Neural progenitor cell (in vitro differentiated cells): ENCODE measurements around the gene PPP6R1. TPM values are rescaled to one million over a fixed set of nuclear protein-coding genes. Genes with fewer than 3 reads are reported as not detected.

Experiments
- DNase-seq: peaks from one replicate; pipeline ENCODE4 v3.0.0-alpha.2; 2016; ENCODE audit warnings: low spot score
- H2AFZ ChIP-seq: fragments of 200-600 bp; sonication (generic); replicated peaks from 2 replicates; pipeline ENCODE4 v1.6.1; 2016; ENCODE audit warnings: antibody characterized with exemption
- H3F3A ChIP-seq: fragments of 200-600 bp; sonication (generic); 2 replicates; pipeline ENCODE4 v1.6.1; 2016; ENCODE audit warnings: antibody characterized with exemption, low read depth
- H3K27ac ChIP-seq: fragments of 200-600 bp; sonication (generic); 2 replicates; pipeline ENCODE4 v1.5.1; 2016; ENCODE audit warnings: mild to moderate bottlenecking
- H3K27me3 ChIP-seq: fragments of 200-600 bp; sonication (generic); 2 replicates; pipeline ENCODE4 v1.6.1; 2016; ENCODE audit warnings: mild to moderate bottlenecking, moderate library complexity
- H3K36me3 ChIP-seq: fragments of 200-600 bp; sonication (generic); 2 replicates; pipeline ENCODE4 v1.5.1; 2016
- H3K4me1 ChIP-seq: fragments of 200-600 bp; sonication (generic); 2 replicates; pipeline ENCODE4 v1.6.1; 2016; ENCODE audit warnings: mixed run types
- H3K4me2 ChIP-seq: fragments of 200-600 bp; sonication (generic); 2 replicates; pipeline ENCODE4 v1.6.1; 2016
- H3K4me3 ChIP-seq: fragments of 200-600 bp; sonication (generic); 2 replicates; pipeline ENCODE4 v1.5.1; 2016
- H3K79me2 ChIP-seq: fragments of 200-600 bp; sonication (generic); 2 replicates; pipeline ENCODE4 v1.6.1; 2016; ENCODE audit warnings: low read depth
- H3K9ac ChIP-seq: fragments of 200-600 bp; sonication (generic); 2 replicates; pipeline ENCODE4 v1.6.1; 2016
- H3K9me3 ChIP-seq: fragments of 200-600 bp; sonication (generic); 2 replicates; pipeline ENCODE4 v1.5.1; 2016; ENCODE audit warnings: low read depth
- H4K20me1 ChIP-seq: fragments of 200-600 bp; sonication (generic); 2 replicates; pipeline ENCODE4 v1.6.1; 2016; ENCODE audit warnings: low read depth
- H3K27ac Mint-ChIP-seq: 3 replicates; pipeline ENCODE4 v1.8.0; 2021; ENCODE audit warnings: mixed read lengths
- H3K27me3 Mint-ChIP-seq: 2 replicates; pipeline ENCODE4 v1.8.0; 2022; ENCODE audit warnings: low read depth, mild to moderate bottlenecking, inconsistent platforms, moderate library complexity, mixed read lengths; ENCODE audit not compliant: insufficient read depth
- H3K36me3 Mint-ChIP-seq: 3 replicates; pipeline ENCODE4 v1.8.0; 2021; ENCODE audit warnings: mixed read lengths
- H3K4me1 Mint-ChIP-seq: 3 replicates; pipeline ENCODE4 v1.8.0; 2021; ENCODE audit warnings: mixed read lengths
- H3K4me3 Mint-ChIP-seq: 3 replicates; pipeline ENCODE4 v1.8.0; 2021; ENCODE audit warnings: mild to moderate bottlenecking, moderate library complexity, mixed read lengths
- H3K9me3 Mint-ChIP-seq: 3 replicates; pipeline ENCODE4 v1.8.0; 2020; ENCODE audit warnings: mixed read lengths
- EZH2 ChIP-seq: fragments of 200-600 bp; sonication (generic); IDR thresholded peaks from 2 replicates; pipeline ENCODE4 v1.6.1; 2017; ENCODE audit warnings: antibody characterized with exemption, mild to moderate bottlenecking, moderate library complexity
- EZH2phosphoT487 ChIP-seq: fragments of 200-600 bp; sonication (generic); IDR thresholded peaks from 2 replicates; pipeline ENCODE4 v1.6.1; 2017; ENCODE audit warnings: antibody characterized with exemption
- total RNA-seq: library from RNA; depleted of rRNA; stranded (reverse); fragments of >200 nt; gene quantifications from 2 replicates; pipeline ENCODE4 v1.2.3, GENCODE V29; 2015; ENCODE audit warnings: low replicate concordance
- TF ChIP-seq, protein P1 (sequence below): fragments of 200-600 bp; sonication (generic); IDR thresholded peaks from 2 replicates; pipeline ENCODE4 v1.5.1; 2017; ENCODE audit warnings: antibody characterized with exemption, mild to moderate bottlenecking

PPP6R1 gene
- total RNA-seq, 1 donor from 2014 or later: 13.1 TPM

DNA sequence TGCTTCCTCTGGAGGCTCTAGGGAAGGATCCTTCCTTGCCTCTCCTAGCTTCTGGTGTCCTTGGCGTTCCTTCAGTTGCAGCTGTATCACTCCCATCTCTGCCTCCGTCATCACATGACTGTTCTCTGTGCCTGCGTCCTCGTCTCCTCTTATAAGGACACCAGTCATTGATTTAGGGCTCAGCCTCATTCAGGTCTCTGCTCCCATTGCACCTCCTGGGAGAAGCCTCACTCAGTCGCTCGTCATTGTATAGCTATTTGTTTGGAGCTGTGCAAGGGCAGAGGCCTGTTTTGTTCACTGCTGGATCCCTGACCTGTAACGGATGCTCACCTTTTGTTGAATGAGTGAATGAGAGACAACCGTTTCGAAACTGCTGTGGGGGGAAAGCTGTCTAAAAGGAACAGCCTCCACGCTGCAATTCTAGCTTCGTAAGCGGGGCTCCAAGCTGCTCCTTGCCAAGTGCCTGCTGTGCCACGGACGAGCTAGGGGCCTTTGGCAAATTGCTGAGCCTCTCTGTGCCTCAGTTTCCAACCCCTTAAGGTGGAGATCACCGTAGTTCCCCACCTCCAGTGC, 42.2 kb upstream of the PPP6R1 start:
- H3K27me3 Mint-ChIP-seq: no peaks in the 10 kb centered on the region
- H3K4me3 ChIP-seq: peak overlapping the region; percentile 19
- H3K9me3 ChIP-seq: no peaks in the 10 kb centered on the region
- peaks cover 17% of the 10 kb centered on the region for H3K4me1 ChIP-seq
- H3K4me1 Mint-ChIP-seq: peaks cover 18% of the 10 kb centered on the region
- H4K20me1 ChIP-seq: peaks cover 12% of the 10 kb centered on the region
- DNase-seq: peak; percentile 72
- H3K4me2 ChIP-seq: peak overlapping the region; percentile 65
- H3K36me3 ChIP-seq: no peaks in the 10 kb centered on the region
- peaks cover 30% of the 10 kb centered on the region for H3K36me3 Mint-ChIP-seq
- no peak overlapping the region for H3K27ac Mint-ChIP-seq
- no peaks in the 10 kb centered on the region for H3K79me2 ChIP-seq
- no peak overlapping the region for H3K9ac ChIP-seq
- H2AFZ ChIP-seq: no peak overlapping the region
- H3K27ac ChIP-seq: peak overlapping the region; percentile 79
- H3K9me3 Mint-ChIP-seq: no peaks in the 10 kb centered on the region
- H3K27me3 ChIP-seq: no peaks in the 10 kb centered on the region
- no peak overlapping the region for H3K4me3 Mint-ChIP-seq
- peaks cover 26% of the 10 kb centered on the region for H3F3A ChIP-seq
- no peak for TF ChIP-seq EZH2
- no peak for TF ChIP-seq EZH2phosphoT487
- TF ChIP-seq, protein P1, sequence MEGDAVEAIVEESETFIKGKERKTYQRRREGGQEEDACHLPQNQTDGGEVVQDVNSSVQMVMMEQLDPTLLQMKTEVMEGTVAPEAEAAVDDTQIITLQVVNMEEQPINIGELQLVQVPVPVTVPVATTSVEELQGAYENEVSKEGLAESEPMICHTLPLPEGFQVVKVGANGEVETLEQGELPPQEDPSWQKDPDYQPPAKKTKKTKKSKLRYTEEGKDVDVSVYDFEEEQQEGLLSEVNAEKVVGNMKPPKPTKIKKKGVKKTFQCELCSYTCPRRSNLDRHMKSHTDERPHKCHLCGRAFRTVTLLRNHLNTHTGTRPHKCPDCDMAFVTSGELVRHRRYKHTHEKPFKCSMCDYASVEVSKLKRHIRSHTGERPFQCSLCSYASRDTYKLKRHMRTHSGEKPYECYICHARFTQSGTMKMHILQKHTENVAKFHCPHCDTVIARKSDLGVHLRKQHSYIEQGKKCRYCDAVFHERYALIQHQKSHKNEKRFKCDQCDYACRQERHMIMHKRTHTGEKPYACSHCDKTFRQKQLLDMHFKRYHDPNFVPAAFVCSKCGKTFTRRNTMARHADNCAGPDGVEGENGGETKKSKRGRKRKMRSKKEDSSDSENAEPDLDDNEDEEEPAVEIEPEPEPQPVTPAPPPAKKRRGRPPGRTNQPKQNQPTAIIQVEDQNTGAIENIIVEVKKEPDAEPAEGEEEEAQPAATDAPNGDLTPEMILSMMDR: no peak

DNA sequence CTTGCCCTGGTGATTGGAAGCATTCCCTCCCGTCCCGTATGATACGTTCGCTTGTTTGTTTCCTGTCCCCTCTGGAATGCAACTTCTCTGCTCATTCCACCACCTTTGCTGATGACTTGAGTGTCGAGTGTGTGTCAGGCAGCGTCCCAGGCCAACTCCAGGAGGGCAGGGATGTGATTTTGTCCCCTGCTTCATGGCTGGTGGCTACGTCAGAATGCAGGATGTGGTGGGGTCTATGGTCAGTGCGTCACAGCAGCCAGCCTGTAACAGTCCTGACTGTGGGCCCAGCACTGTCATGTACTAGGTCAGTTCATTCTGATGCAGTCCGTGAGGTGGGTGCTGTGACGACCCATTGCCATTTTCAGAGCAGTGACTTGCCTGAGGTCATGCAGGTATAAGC, 41.2 kb upstream of the PPP6R1 start:
- Histone ChIP-seq H3K4me1 (peaks cover 17% of the 10 kb centered on the region), H3K4me2 (no peak overlapping the region), H3K79me2 (no peaks in the 10 kb centered on the region), H3K9ac (no peak overlapping the region), H3K27ac (no peak overlapping the region), H3K9me3 (no peaks in the 10 kb centered on the region), H2AFZ (no peak overlapping the region), H3K4me3 (no peak overlapping the region), H3K36me3 (no peaks in the 10 kb centered on the region), H4K20me1 (peaks cover 10% of the 10 kb centered on the region), H3K27me3 (no peaks in the 10 kb centered on the region), H3F3A (peaks cover 24% of the 10 kb centered on the region)
- H3K36me3 Mint-ChIP-seq: peaks cover 30% of the 10 kb centered on the region
- no peak overlapping the region for H3K27ac Mint-ChIP-seq
- H3K9me3 Mint-ChIP-seq: no peaks in the 10 kb centered on the region
- no peak overlapping the region for H3K4me3 Mint-ChIP-seq
- no peak for DNase-seq
- H3K27me3 Mint-ChIP-seq: no peaks in the 10 kb centered on the region
- TF ChIP-seq, protein P1: no peak
- no peak for TF ChIP-seq EZH2
- no peak for TF ChIP-seq EZH2phosphoT487
- H3K4me1 Mint-ChIP-seq: peaks cover 18% of the 10 kb centered on the region

DNA sequence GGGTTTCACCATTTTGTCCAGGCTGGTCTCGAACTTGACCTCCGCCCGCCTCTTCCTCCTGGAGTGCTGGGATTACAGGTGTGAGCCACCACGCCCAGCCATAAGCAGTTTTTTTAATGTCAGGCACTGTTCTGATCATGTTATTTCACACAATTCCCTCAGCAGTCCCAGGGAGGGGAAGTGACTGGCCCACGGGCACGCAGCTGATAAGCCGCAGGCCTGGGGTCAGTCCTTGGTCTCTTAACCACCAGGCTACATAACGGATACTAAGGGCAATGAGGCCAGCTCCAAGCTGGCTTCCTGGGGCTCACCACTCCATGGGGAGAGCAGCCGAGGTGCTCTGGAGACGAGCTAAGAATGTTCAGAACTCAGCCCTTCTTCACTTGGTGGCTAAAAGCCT, 38.5 kb upstream of the PPP6R1 start:
- Histone ChIP-seq H3K9ac (no peak overlapping the region), H3K4me3 (no peak overlapping the region), H3K27me3 (no peaks in the 10 kb centered on the region), H3K4me2 (no peak overlapping the region), H3K79me2 (no peaks in the 10 kb centered on the region), H4K20me1 (peaks cover 10% of the 10 kb centered on the region), H3F3A (peaks cover 19% of the 10 kb centered on the region), H3K36me3 (no peaks in the 10 kb centered on the region), H3K4me1 (peaks cover 17% of the 10 kb centered on the region), H3K9me3 (no peaks in the 10 kb centered on the region), H2AFZ (no peak overlapping the region), H3K27ac (no peak overlapping the region)
- Mint-ChIP-seq H3K27me3 (no peaks in the 10 kb centered on the region), H3K4me3 (no peak overlapping the region), H3K27ac (no peak overlapping the region), H3K4me1 (peaks cover 18% of the 10 kb centered on the region), H3K9me3 (no peaks in the 10 kb centered on the region), H3K36me3 (peaks cover 24% of the 10 kb centered on the region)
- TF ChIP-seq EZH2phosphoT487 (no peak), EZH2 (no peak)
- TF ChIP-seq, protein P1: no peak
- DNase-seq: no peak
